22Rv1 (cell line): ENCODE measurements around the gene CNKSR3.

Source experiments
- ZFX ChIP-seq: fragments of 450-650 bp; IDR thresholded peaks from 2 replicates; pipeline ENCODE4 v1.6.1; 2017; ENCODE audit warnings: antibody characterized with exemption, borderline replicate concordance
- TF ChIP-seq, protein P1 (sequence below): fragments of 450-650 bp; IDR thresholded peaks from 2 replicates; pipeline ENCODE4 v1.5.1; 2017; ENCODE audit warnings: mild to moderate bottlenecking

DNA sequence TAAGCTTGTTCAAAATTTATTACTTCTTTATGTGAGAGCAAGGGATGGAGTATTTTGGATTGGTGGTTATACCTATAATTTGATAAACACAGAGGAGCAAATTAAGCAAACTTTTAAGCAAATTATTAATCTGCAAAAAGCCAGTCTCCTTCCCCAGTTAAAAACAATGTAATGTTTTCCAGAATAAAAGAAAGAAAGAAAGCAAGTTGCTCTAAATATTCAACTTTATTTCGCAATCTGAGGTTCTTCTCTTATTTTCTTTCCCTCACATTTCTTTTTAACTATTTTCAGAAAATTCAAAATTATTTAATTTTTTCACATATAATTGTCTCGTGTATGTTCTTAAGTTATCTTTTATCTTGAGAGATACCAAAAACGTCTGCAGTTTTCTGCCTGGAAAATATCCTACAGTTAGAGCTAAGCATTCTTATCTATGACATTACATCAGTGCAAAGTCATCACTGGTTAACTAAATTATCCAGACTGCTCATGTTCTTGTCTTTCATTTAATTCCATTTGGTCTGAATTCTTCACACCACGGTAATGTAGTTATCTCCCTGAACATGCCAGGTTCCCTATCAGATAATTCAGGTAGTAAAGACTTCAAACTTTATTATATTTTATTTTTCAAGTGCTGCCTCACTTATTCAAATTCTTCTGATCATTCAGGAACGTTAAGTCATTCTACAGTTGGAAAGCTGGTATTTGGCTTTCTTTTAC is 3.3 kb upstream of the CNKSR3 start:
- TF ChIP-seq, protein P1, sequence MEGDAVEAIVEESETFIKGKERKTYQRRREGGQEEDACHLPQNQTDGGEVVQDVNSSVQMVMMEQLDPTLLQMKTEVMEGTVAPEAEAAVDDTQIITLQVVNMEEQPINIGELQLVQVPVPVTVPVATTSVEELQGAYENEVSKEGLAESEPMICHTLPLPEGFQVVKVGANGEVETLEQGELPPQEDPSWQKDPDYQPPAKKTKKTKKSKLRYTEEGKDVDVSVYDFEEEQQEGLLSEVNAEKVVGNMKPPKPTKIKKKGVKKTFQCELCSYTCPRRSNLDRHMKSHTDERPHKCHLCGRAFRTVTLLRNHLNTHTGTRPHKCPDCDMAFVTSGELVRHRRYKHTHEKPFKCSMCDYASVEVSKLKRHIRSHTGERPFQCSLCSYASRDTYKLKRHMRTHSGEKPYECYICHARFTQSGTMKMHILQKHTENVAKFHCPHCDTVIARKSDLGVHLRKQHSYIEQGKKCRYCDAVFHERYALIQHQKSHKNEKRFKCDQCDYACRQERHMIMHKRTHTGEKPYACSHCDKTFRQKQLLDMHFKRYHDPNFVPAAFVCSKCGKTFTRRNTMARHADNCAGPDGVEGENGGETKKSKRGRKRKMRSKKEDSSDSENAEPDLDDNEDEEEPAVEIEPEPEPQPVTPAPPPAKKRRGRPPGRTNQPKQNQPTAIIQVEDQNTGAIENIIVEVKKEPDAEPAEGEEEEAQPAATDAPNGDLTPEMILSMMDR, result no peak
- TF ChIP-seq ZFX, result no peak
